Right lobe of liver (tissue), 4 donors: ENCODE results near the gene SCAP.
"Not testable (repeated sequence)": the region's sequence is repeated elsewhere in the genome, so short reads cannot be mapped to it uniquely, and the experiment has no call there.

Source experiments
- CTCF ChIP-seq, 4 donors: fragments of 200-600 bp in 3 of 4; fragments of 450-650 bp in 1 of 4; IDR thresholded peaks; one replicate each; pipeline versions ENCODE4 v1.5.1 to v1.8.0; 2016 to 2022; ENCODE audit warnings: antibody characterized with exemption in 4 of 4, mild to moderate bottlenecking in 2 of 4
- POLR2A ChIP-seq: fragments of 450-650 bp; IDR thresholded peaks from one replicate; pipeline ENCODE4 v1.6.1; 2017; ENCODE audit warnings: antibody characterized with exemption, mild to moderate bottlenecking
- donor health status: DM: no; HTN: no; CAD: no.
- donor health status: DM: no; HTN: no; CAD: no.
- donor health status: DM: no; HTN: yes; CAD: no.

- not testable (repeated sequence) for TF ChIP-seq CTCF (IDR thresholded peaks at IDR 0.05); POLR2A
Measured at GRCh38 chr3:47370020-47370419, 105.7 kb downstream of the SCAP start.
